Endothelial cell of umbilical vein (primary cell): Measurements from ENCODE around the gene WDR55. TPM values are rescaled to one million over a fixed set of nuclear protein-coding genes. Genes with fewer than 3 reads are reported as not detected.
A peak's percentile ranks its signal among the peaks of the same experiment; 100 is the strongest.

Experiments used
- BruUV-seq: library from RNA; stranded (reverse); fragments of 400-500 nt; replicated peaks from 2 replicates; lab custom pipeline; 2021; lab: Mats Ljungman, UMichigan
- CTCF ChIA-PET: fragments of 300-600, 350-600 bp; sonication (Branson Sonifier 250); formaldehyde crosslinking; loops from one replicate; lab custom pipeline; 2021; ENCODE audit warnings: antibody characterized with exemption, inconsistent platforms; lab: Charles Lee
- POLR2A ChIA-PET: fragments of 300-600, 350-600 bp; sonication (Branson Sonifier 250); formaldehyde crosslinking; loops from one replicate; lab custom pipeline; 2021; ENCODE audit warnings: antibody characterized with exemption, inconsistent platforms; lab: Charles Lee
- DNase-seq: peaks from one replicate; pipeline ENCODE4 v3.0.0-alpha.2; 2011; ENCODE audit warnings: low read depth, low spot score
- FAIRE-seq: peaks from 2 replicates; lab custom pipeline; 2011; peaks lifted over from hg19 to GRCh38; lab: Jason Lieb, UNC
- H2AFZ ChIP-seq: 2 replicates; pipeline ENCODE4 v1.6.0; 2012; ENCODE audit warnings: low read depth, low read length, control low read depth, inconsistent platforms
- H3K27ac ChIP-seq: 2 replicates; pipeline ENCODE4 v1.5.1; 2011; ENCODE audit warnings: low read depth, mild to moderate bottlenecking, control low read depth, low read length, moderate library complexity; ENCODE audit not compliant: insufficient read depth
- H3K27me3 ChIP-seq, 2 experiments: 2 replicates each; pipeline versions ENCODE4 v1.6.0 to v1.6.1; 2011; ENCODE audit warnings: low read length in 2 of 2, mixed read lengths in 1 of 2; ENCODE audit not compliant: control insufficient read depth in 2 of 2, insufficient read depth in 2 of 2
- H3K36me3 ChIP-seq, 2 experiments: 2 replicates in 1 of 2; 3 replicates in 1 of 2; pipeline ENCODE4 v1.5.1; 2011; ENCODE audit warnings: low read length in 2 of 2, mild to moderate bottlenecking in 1 of 2, moderate library complexity in 1 of 2; ENCODE audit not compliant: control insufficient read depth in 2 of 2, insufficient read depth in 2 of 2; ENCODE audit errors: extremely low read depth in 1 of 2
- H3K4me1 ChIP-seq: 3 replicates; pipeline ENCODE4 v1.5.1; 2011; ENCODE audit warnings: mild to moderate bottlenecking, low read length; ENCODE audit not compliant: control insufficient read depth, insufficient read depth; ENCODE audit errors: extremely low read depth
- H3K4me2 ChIP-seq: 2 replicates; pipeline ENCODE4 v1.6.1; 2011; ENCODE audit warnings: low read length, control low read depth, mixed read lengths; ENCODE audit not compliant: insufficient read depth
- H3K4me3 ChIP-seq, 3 experiments: fragments of 200-600 bp in 1 of 3; sonication (generic), shearing (Covaris generic) in 1 of 3; replicated peaks in 1 of 3; 2 replicates each; pipeline ENCODE4 v1.5.1; 2011 to 2016; ENCODE audit warnings: control low read depth in 3 of 3, low read length in 3 of 3, mild to moderate bottlenecking in 2 of 3, inconsistent platforms in 1 of 3, low read depth in 1 of 3, moderate library complexity in 1 of 3; ENCODE audit not compliant: insufficient read depth in 1 of 3
- H3K79me2 ChIP-seq: 2 replicates; pipeline ENCODE4 v1.6.0; 2012; ENCODE audit warnings: low read length, inconsistent platforms; ENCODE audit not compliant: control insufficient read depth, insufficient read depth
- H3K9ac ChIP-seq: replicated peaks from 2 replicates; pipeline ENCODE3; 2011; ENCODE audit warnings: low read length, control low read depth; ENCODE audit not compliant: insufficient read depth; ENCODE audit errors: extremely low read depth
- H3K9me1 ChIP-seq: replicated peaks from 3 replicates; pipeline ENCODE4 v1.6.0; 2011; ENCODE audit warnings: mild to moderate bottlenecking, low read length; ENCODE audit not compliant: control insufficient read depth, insufficient read depth; ENCODE audit errors: extremely low read depth
- H3K9me3 ChIP-seq: replicated peaks from 2 replicates; pipeline ENCODE4 v1.5.1; 2012; ENCODE audit warnings: low read length, inconsistent platforms; ENCODE audit not compliant: control insufficient read depth, insufficient read depth
- H4K20me1 ChIP-seq: replicated peaks from 2 replicates; pipeline ENCODE3; 2011; ENCODE audit warnings: mild to moderate bottlenecking, low read length; ENCODE audit not compliant: control insufficient read depth, insufficient read depth; ENCODE audit errors: extremely low read depth
- EZH2 ChIP-seq: IDR thresholded peaks from 2 replicates; pipeline ENCODE4 v1.6.1; 2012; ENCODE audit warnings: borderline replicate concordance, low read depth, mild to moderate bottlenecking, moderate library complexity, low read length, inconsistent platforms; ENCODE audit not compliant: severe bottlenecking
- FOS ChIP-seq: IDR thresholded peaks from 2 replicates; pipeline ENCODE4 v1.6.1; 2011; ENCODE audit warnings: mild to moderate bottlenecking, low read length, moderate library complexity, borderline replicate concordance; ENCODE audit not compliant: insufficient read depth
- GATA2 ChIP-seq: IDR thresholded peaks from 2 replicates; pipeline ENCODE4 v1.7.0; 2011; ENCODE audit warnings: low read depth, mild to moderate bottlenecking, moderate library complexity, mixed read lengths, low read length; ENCODE audit not compliant: insufficient read length, insufficient read depth
- JUN ChIP-seq: IDR thresholded peaks from 2 replicates; pipeline ENCODE4 v1.6.1; 2011; ENCODE audit warnings: borderline replicate concordance, low read depth; ENCODE audit not compliant: insufficient read length, insufficient read depth
- MAX ChIP-seq: IDR thresholded peaks from 2 replicates; pipeline ENCODE4 v1.6.1; 2011; ENCODE audit not compliant: insufficient read depth, insufficient read length
- MYC ChIP-seq: IDR thresholded peaks from one replicate; pipeline ENCODE4 v1.6.1; 2011; ENCODE audit warnings: mild to moderate bottlenecking, low read depth, low read length
- POLR2A ChIP-seq: IDR thresholded peaks from 2 replicates; pipeline ENCODE4 v1.6.1; 2012; ENCODE audit warnings: low read depth, mild to moderate bottlenecking, control low read depth, low read length
- POLR2AphosphoS5 ChIP-seq: IDR thresholded peaks from 2 replicates; pipeline ENCODE4 v1.6.1; 2012; ENCODE audit warnings: low read depth, mild to moderate bottlenecking, control low read depth, low read length, moderate library complexity; ENCODE audit not compliant: insufficient read depth
- dilution Hi-C: fragments of 300-500 bp; cut with MboI; formaldehyde crosslinking; loops from one replicate; pipeline ENCODE4 v1.15.0; 2019; ENCODE audit warnings: low sequenced_read_pairs; ENCODE audit not compliant: extremely low pct_ligation_motif_present
- intact Hi-C: fragments of 100-400 bp; cut with micrococcal nuclease; formaldehyde crosslinking; loops from one replicate; pipeline ENCODE4 v1.10.0; 2022
- polyA plus RNA-seq, 4 experiments: library from polyadenylated mRNA; depleted of rRNA in 3 of 4; stranded (reverse) in 3 of 4; unstranded in 1 of 4; fragments of >200 nt; gene quantifications; 2 replicates each; pipeline versions ENCODE4 v1.2.1 to v1.2.3, GENCODE V29; 2011 to 2012; ENCODE audit warnings: missing spikeins in 1 of 4
- total RNA-seq: library from RNA; stranded (reverse); gene quantifications from 2 replicates; pipeline ENCODE4 v1.2.3, GENCODE V29; 2021
- TF ChIP-seq, protein P1 (sequence below), 2 donors: IDR thresholded peaks; 1 replicate in 1 of 2; 2 replicates in 1 of 2; pipeline ENCODE4 v1.5.1; 2011; ENCODE audit warnings: low read length in 2 of 2, mild to moderate bottlenecking in 2 of 2, moderate library complexity in 2 of 2, control low read depth in 1 of 2, inconsistent platforms in 1 of 2, low read depth in 1 of 2; ENCODE audit not compliant: insufficient read depth in 1 of 2; ENCODE audit errors: extremely low read depth in 1 of 2

Gene WDR55
- total and polyA plus RNA-seq, 2 donors (not counting 3 experiments of a cell fraction or from before 2014, with no cell fraction given) = 17.5 to 25.3 TPM

DNA sequence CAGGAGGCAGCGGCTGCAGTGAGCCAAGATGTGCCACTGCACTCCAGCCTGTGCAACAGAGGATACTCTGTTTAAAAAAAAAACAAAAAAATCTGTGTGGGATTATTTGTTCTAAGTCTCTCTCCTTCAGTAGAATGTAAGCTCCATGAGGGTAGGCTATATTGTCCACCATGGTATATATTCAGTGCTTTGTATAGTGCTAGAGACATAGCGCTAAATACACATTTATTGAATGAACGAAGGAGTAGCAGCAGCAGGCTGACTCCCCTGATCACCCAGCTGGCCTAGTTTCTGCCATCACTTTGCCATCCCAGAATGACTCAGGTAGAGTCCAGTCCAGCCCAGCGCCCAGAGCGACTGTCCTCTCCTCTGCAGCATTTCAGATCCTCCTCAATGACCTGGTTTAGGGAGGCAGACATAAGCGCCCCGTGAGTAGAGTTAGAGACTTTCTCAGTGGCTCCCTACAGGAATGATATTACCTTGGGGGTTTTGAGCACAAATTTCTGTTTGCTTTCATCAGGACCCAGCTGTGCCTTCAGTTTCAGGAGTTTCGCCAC is 25.8 kb downstream of the WDR55 start:
- ChIA-PET CTCF (interaction anchor here (0.9 to 1.5 kb wide), 10 partner anchors 8 to 318 kb away, joined by 3 to 9 read pairs (median 3); partner anchors contain the start of genes EIF4EBP3, IK, NDUFA2 and ZMAT2), POLR2A (interaction anchor here (0.9 to 1.8 kb wide), 4 partner anchors 10 to 125 kb away, joined by 3 to 9 read pairs (median 4); partner anchors contain the start of gene ZMAT2)
- BruUV-seq = TSS peak; percentile 40
- H3K9me3 ChIP-seq = no peaks in the 10 kb centered on the region
- peaks cover 13% of the 10 kb centered on the region for H3K4me1 ChIP-seq
- H2AFZ ChIP-seq = peak overlapping the region; percentile 60
- H3K27ac ChIP-seq = peak overlapping the region; percentile 1
- H3K4me3 ChIP-seq = peak overlapping the region; percentile 80 to 90 (median 82)
- peak overlapping the region; percentile 96 for H3K9ac ChIP-seq
- FAIRE-seq = no peak
- H3K9me1 ChIP-seq = no peaks in the 10 kb centered on the region
- TF ChIP-seq MYC = no peak
- TF ChIP-seq EZH2 = no peak
- no peak for TF ChIP-seq MAX
- TF ChIP-seq FOS = no peak
- TF ChIP-seq JUN = no peak
- TF ChIP-seq GATA2 = no peak
- no peak for TF ChIP-seq POLR2A
- no peak for TF ChIP-seq POLR2AphosphoS5
- TF ChIP-seq, protein P1, sequence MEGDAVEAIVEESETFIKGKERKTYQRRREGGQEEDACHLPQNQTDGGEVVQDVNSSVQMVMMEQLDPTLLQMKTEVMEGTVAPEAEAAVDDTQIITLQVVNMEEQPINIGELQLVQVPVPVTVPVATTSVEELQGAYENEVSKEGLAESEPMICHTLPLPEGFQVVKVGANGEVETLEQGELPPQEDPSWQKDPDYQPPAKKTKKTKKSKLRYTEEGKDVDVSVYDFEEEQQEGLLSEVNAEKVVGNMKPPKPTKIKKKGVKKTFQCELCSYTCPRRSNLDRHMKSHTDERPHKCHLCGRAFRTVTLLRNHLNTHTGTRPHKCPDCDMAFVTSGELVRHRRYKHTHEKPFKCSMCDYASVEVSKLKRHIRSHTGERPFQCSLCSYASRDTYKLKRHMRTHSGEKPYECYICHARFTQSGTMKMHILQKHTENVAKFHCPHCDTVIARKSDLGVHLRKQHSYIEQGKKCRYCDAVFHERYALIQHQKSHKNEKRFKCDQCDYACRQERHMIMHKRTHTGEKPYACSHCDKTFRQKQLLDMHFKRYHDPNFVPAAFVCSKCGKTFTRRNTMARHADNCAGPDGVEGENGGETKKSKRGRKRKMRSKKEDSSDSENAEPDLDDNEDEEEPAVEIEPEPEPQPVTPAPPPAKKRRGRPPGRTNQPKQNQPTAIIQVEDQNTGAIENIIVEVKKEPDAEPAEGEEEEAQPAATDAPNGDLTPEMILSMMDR (IDR thresholded peaks at IDR 0.05; ENCODE audit: extremely low read depth in 1 of 2, insufficient read depth in 1 of 2, low read depth in 1 of 2, low read length in 2 of 2) = no peak
- H3K36me3 ChIP-seq = peaks cover 13 to 16% of the 10 kb centered on the region in 2 experiments
- H4K20me1 ChIP-seq = no peaks in the 10 kb centered on the region
- H3K79me2 ChIP-seq = peaks cover 41% of the 10 kb centered on the region
- no peak for DNase-seq
- dilution Hi-C loops = no loop called here
- intact Hi-C loops = loop anchor here (1.0 kb wide), 1 partner anchor 19 kb away; no protein-coding TSS in a partner anchor
- H3K27me3 ChIP-seq = no peaks in the 10 kb centered on the region
- H3K4me2 ChIP-seq = peak overlapping the region; percentile 78
